Endothelial cell of umbilical vein (primary cell): ENCODE measurements around the gene UCN3.

Experiments
- EZH2 ChIP-seq: IDR thresholded peaks from 2 replicates; pipeline ENCODE4 v1.6.1; 2012; ENCODE audit warnings: borderline replicate concordance, low read depth, mild to moderate bottlenecking, moderate library complexity, low read length, inconsistent platforms; ENCODE audit not compliant: severe bottlenecking
- FOS ChIP-seq: IDR thresholded peaks from 2 replicates; pipeline ENCODE4 v1.6.1; 2011; ENCODE audit warnings: mild to moderate bottlenecking, low read length, moderate library complexity, borderline replicate concordance; ENCODE audit not compliant: insufficient read depth
- GATA2 ChIP-seq: IDR thresholded peaks from 2 replicates; pipeline ENCODE4 v1.7.0; 2011; ENCODE audit warnings: low read depth, mild to moderate bottlenecking, moderate library complexity, mixed read lengths, low read length; ENCODE audit not compliant: insufficient read length, insufficient read depth
- JUN ChIP-seq: IDR thresholded peaks from 2 replicates; pipeline ENCODE4 v1.6.1; 2011; ENCODE audit warnings: borderline replicate concordance, low read depth; ENCODE audit not compliant: insufficient read length, insufficient read depth
- MAX ChIP-seq: IDR thresholded peaks from 2 replicates; pipeline ENCODE4 v1.6.1; 2011; ENCODE audit not compliant: insufficient read depth, insufficient read length
- POLR2A ChIP-seq: IDR thresholded peaks from 2 replicates; pipeline ENCODE4 v1.6.1; 2012; ENCODE audit warnings: low read depth, mild to moderate bottlenecking, control low read depth, low read length
- POLR2AphosphoS5 ChIP-seq: IDR thresholded peaks from 2 replicates; pipeline ENCODE4 v1.6.1; 2012; ENCODE audit warnings: low read depth, mild to moderate bottlenecking, control low read depth, low read length, moderate library complexity; ENCODE audit not compliant: insufficient read depth
- TF ChIP-seq, protein P1 (sequence below), 2 donors: IDR thresholded peaks; 1 replicate in 1 of 2; 2 replicates in 1 of 2; pipeline ENCODE4 v1.5.1; 2011; ENCODE audit warnings: low read length in 2 of 2, mild to moderate bottlenecking in 2 of 2, moderate library complexity in 2 of 2, control low read depth in 1 of 2, inconsistent platforms in 1 of 2, low read depth in 1 of 2; ENCODE audit not compliant: insufficient read depth in 1 of 2; ENCODE audit errors: extremely low read depth in 1 of 2

- TF ChIP-seq, protein P1, sequence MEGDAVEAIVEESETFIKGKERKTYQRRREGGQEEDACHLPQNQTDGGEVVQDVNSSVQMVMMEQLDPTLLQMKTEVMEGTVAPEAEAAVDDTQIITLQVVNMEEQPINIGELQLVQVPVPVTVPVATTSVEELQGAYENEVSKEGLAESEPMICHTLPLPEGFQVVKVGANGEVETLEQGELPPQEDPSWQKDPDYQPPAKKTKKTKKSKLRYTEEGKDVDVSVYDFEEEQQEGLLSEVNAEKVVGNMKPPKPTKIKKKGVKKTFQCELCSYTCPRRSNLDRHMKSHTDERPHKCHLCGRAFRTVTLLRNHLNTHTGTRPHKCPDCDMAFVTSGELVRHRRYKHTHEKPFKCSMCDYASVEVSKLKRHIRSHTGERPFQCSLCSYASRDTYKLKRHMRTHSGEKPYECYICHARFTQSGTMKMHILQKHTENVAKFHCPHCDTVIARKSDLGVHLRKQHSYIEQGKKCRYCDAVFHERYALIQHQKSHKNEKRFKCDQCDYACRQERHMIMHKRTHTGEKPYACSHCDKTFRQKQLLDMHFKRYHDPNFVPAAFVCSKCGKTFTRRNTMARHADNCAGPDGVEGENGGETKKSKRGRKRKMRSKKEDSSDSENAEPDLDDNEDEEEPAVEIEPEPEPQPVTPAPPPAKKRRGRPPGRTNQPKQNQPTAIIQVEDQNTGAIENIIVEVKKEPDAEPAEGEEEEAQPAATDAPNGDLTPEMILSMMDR (IDR thresholded peaks at IDR 0.05; ENCODE audit: extremely low read depth in 1 of 2, insufficient read depth in 1 of 2, low read depth in 1 of 2, low read length in 2 of 2): no peak
- TF ChIP-seq EZH2 (no peak), MAX (no peak), JUN (no peak), POLR2A (no peak), POLR2AphosphoS5 (no peak), FOS (no peak), GATA2 (no peak)
These were observed 392 bp upstream of the UCN3 start for GRCh38 chr10:5364374-5364773.
